Testis (tissue), 3 donors: Measurements from ENCODE around the gene MYO1B. TPM values are rescaled to one million over a fixed set of nuclear protein-coding genes. Genes with fewer than 3 reads are reported as not detected.

Source experiments
- DNase-seq: peaks from one replicate; pipeline ENCODE4 v3.0.0-alpha.2; 2019
- H3K27ac ChIP-seq, 2 donors: fragments of 200-600 bp; sonication (generic); one replicate each; pipeline ENCODE4 v1.5.1; 2019
- H3K27me3 ChIP-seq: fragments of 200-600 bp; sonication (generic); one replicate; pipeline ENCODE4 v1.5.1; 2019
- H3K36me3 ChIP-seq: fragments of 200-600 bp; sonication (generic); one replicate; pipeline ENCODE4 v1.5.1; 2017; ENCODE audit warnings: low read depth; ENCODE audit errors: missing control alignments
- H3K4me1 ChIP-seq: fragments of 200-600 bp; sonication (generic); one replicate; pipeline ENCODE4 v1.5.1; 2019
- H3K4me3 ChIP-seq, 2 donors: fragments of 200-600 bp; sonication (generic); one replicate each; pipeline ENCODE4 v1.5.1; 2017 to 2019
- H3K9me3 ChIP-seq: fragments of 200-600 bp; sonication (generic); one replicate; pipeline ENCODE4 v1.5.1; 2017
- CTCF ChIP-seq, 3 experiments: fragments of 450-650 bp in 2 of 3; fragments of 200-600 bp in 1 of 3; sonication (generic) in 1 of 3; IDR thresholded peaks; one replicate each; pipeline ENCODE4 v1.5.1; 2016 to 2019; ENCODE audit warnings: antibody characterized with exemption in 3 of 3, mild to moderate bottlenecking in 2 of 3, moderate library complexity in 1 of 3
- POLR2A ChIP-seq: fragments of 450-650 bp; IDR thresholded peaks from one replicate; pipeline ENCODE4 v1.6.1; 2017; ENCODE audit warnings: antibody characterized with exemption, mild to moderate bottlenecking, moderate library complexity
- WGBS, 2 donors: methylation state at CpG; one replicate each; pipeline ENCODE4 v1.1.5; 2018; 5-methylcytosine and 5-hydroxymethylcytosine counted together
- intact Hi-C: fragments of 100-400 bp; cut with DNase I; formaldehyde crosslinking; loops from one replicate; pipeline ENCODE4 v1.15.1; 2023; ENCODE audit warnings: low total_unique reads
- polyA plus RNA-seq: library from polyadenylated mRNA; stranded (reverse); fragments of 350-450 nt; fragmentation: Illumina TruSeq; extraction: RNeasy Lipid Tissue Mini Kit (QIAGEN cat#74804); gene quantifications from one replicate; pipeline ENCODE4 v1.2.3, GENCODE V29; 2014; ENCODE audit warnings: low read depth, low replicate concordance; ENCODE audit not compliant: insufficient read depth
- total RNA-seq, 2 donors: library from RNA; depleted of rRNA; stranded (reverse); fragments of >200 nt; gene quantifications; one replicate each; pipeline ENCODE4 v1.2.3, GENCODE V29; 2016

MYO1B gene
- total and polyA plus RNA-seq, 3 donors from 2014 or later, result 14.5 to 30.8 (median 26.8) TPM

DNA sequence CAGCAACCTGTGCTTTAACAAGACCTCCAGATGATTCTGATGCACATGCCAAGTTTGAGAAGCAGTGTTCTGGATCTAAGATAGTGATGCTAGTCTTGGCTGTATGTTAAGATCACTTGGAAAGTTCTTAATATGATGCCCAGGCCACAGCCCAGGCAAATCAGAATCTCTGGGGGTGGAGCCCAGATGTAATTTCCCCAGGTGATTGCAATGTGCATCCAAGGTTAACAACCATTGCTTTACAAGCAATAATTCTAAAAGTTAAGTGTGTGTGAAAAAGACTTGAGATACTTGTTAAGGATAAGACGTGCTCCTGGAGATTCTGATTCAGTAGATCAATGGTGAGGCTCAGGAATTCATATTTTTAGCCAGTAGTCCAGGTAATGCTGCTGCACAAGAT lies 44.3 kb upstream of the MYO1B start:
- H3K4me1 ChIP-seq, result no peaks in the 10 kb centered on the region
- 95 to 100% methylated on average over 1 of the region's 1 CpG for WGBS, 2 donors
- no peak overlapping the region for H3K4me3 ChIP-seq

GRCh38 chr2:191202209-191202721 lies 42.9 kb upstream of the MYO1B start:
- H3K36me3 ChIP-seq, result no peaks in the 10 kb centered on the region
- no peak for DNase-seq
- 46 to 49% methylated on average over 2 of the region's 2 CpGs for WGBS, 2 donors
- no peak overlapping the region for H3K27ac ChIP-seq
- no peaks in the 10 kb centered on the region for H3K27me3 ChIP-seq
- intact Hi-C loops, result no loop called here
- no peaks in the 10 kb centered on the region for H3K4me1 ChIP-seq
- no peaks in the 10 kb centered on the region for H3K9me3 ChIP-seq
- TF ChIP-seq CTCF (IDR thresholded peaks at IDR 0.05) (no peak), POLR2A (no peak)
- H3K4me3 ChIP-seq, result no peak overlapping the region

More for the DNA sequence above, 44.3 kb upstream of the MYO1B start:
- no peak for TF ChIP-seq POLR2A
- no peak for TF ChIP-seq CTCF (IDR thresholded peaks at IDR 0.05)
- no peaks in the 10 kb centered on the region for H3K9me3 ChIP-seq
- intact Hi-C loops, result no loop called here
- no peaks in the 10 kb centered on the region for H3K36me3 ChIP-seq
- no peaks in the 10 kb centered on the region for H3K27me3 ChIP-seq
- no peak for DNase-seq
- H3K27ac ChIP-seq, result no peak overlapping the region

DNA sequence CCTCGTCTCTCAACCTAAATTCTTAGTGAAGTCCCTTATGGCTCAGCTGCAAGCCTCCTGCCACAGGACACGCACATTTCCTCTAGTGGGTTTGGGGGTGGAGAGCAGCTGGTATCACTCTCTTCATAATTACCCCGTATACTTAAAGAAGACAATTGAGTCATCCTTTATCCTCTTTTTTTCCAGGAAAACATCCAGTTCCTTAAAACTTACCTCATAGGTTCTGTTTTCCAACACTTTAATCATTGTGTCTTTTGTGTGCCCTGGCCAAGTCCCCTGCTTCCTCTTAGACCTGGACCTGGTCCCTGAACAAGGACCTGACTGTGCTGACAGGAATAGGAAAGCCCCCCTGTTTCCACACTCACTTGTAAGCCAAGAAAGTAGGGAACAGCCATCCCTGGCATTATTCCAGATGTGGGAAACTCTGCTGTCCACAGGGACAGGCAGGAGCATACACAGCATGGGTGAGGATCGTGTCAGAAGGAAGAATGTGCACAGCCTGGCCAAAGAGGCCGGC lies 42.3 kb upstream of the MYO1B start:
- no peaks in the 10 kb centered on the region for H3K27me3 ChIP-seq
- intact Hi-C loops, result no loop called here
- H3K36me3 ChIP-seq, result no peaks in the 10 kb centered on the region
- H3K4me3 ChIP-seq, result no peak overlapping the region
- no peaks in the 10 kb centered on the region for H3K4me1 ChIP-seq
- WGBS, 2 donors, result 53 to 61% methylated on average over 5 of the region's 5 CpGs
- no peak overlapping the region for H3K27ac ChIP-seq
- TF ChIP-seq POLR2A (no peak), CTCF (IDR thresholded peaks at IDR 0.05) (no peak)
- no peaks in the 10 kb centered on the region for H3K9me3 ChIP-seq
- DNase-seq, result no peak

- Histone ChIP-seq H3K36me3 (no peaks in the 10 kb centered on the region), H3K9me3 (no peaks in the 10 kb centered on the region), H3K4me1 (no peaks in the 10 kb centered on the region), H3K4me3 (no peak overlapping the region), H3K27me3 (no peaks in the 10 kb centered on the region), H3K27ac (no peak overlapping the region)
- DNase-seq, result no peak
- intact Hi-C loops, result no loop called here
- TF ChIP-seq POLR2A (no peak), CTCF (IDR thresholded peaks at IDR 0.05) (no peak)
- 83 to 90% methylated on average over 4 of the region's 4 CpGs for WGBS, 2 donors
Measured at GRCh38 chr2:191204433-191204832, 40.8 kb upstream of the MYO1B start.
